SU-DHL-6 (cell line): ENCODE measurements around the gene MYH16.
"Not testable (repeated sequence)": the region's sequence is repeated elsewhere in the genome, so short reads cannot be mapped to it uniquely, and the experiment has no call there.

Experiments used
- EZH2phosphoT487 ChIP-seq: fragments of 200-600 bp; sonication (generic), shearing (Covaris generic); conservative IDR thresholded peaks from 2 replicates; pipeline ENCODE4 v1.6.1; 2018; ENCODE audit warnings: mild to moderate bottlenecking, antibody characterized with exemption, low read length, moderate library complexity, mixed read lengths
- TF ChIP-seq, protein P1 (sequence below): fragments of 200-600 bp; sonication (generic); IDR thresholded peaks from one replicate; pipeline ENCODE4 v1.5.1; 2017; ENCODE audit warnings: antibody characterized with exemption, mild to moderate bottlenecking, low read length, moderate library complexity; ENCODE audit not compliant: insufficient read depth, poor library complexity, severe bottlenecking

- TF ChIP-seq, protein P1, sequence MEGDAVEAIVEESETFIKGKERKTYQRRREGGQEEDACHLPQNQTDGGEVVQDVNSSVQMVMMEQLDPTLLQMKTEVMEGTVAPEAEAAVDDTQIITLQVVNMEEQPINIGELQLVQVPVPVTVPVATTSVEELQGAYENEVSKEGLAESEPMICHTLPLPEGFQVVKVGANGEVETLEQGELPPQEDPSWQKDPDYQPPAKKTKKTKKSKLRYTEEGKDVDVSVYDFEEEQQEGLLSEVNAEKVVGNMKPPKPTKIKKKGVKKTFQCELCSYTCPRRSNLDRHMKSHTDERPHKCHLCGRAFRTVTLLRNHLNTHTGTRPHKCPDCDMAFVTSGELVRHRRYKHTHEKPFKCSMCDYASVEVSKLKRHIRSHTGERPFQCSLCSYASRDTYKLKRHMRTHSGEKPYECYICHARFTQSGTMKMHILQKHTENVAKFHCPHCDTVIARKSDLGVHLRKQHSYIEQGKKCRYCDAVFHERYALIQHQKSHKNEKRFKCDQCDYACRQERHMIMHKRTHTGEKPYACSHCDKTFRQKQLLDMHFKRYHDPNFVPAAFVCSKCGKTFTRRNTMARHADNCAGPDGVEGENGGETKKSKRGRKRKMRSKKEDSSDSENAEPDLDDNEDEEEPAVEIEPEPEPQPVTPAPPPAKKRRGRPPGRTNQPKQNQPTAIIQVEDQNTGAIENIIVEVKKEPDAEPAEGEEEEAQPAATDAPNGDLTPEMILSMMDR: not testable (repeated sequence)
- TF ChIP-seq EZH2phosphoT487: not testable (repeated sequence)
Observed at GRCh38 chr7:99232955-99233354, 39.7 kb upstream of the MYH16 start.
